Esophagus (tissue), 2 donors: Measurements from ENCODE around the gene SMURF1. TPM values are rescaled to one million over a fixed set of nuclear protein-coding genes. Genes with fewer than 3 reads are reported as not detected.
A peak's percentile ranks its signal among the peaks of the same experiment; 100 is the strongest.

Source experiments
- H3K27ac ChIP-seq, 2 donors: one replicate each; pipeline ENCODE4 v1.5.1; 2013; ENCODE audit warnings: low read depth in 2 of 2, mild to moderate bottlenecking in 2 of 2, inconsistent platforms in 1 of 2, low read length in 1 of 2, moderate library complexity in 1 of 2
- H3K27me3 ChIP-seq, 2 donors: one replicate each; pipeline ENCODE4 v1.6.1; 2013; ENCODE audit warnings: low read length in 2 of 2, control low read depth in 1 of 2, mild to moderate bottlenecking in 1 of 2; ENCODE audit not compliant: insufficient read depth in 2 of 2, control insufficient read depth in 1 of 2
- H3K36me3 ChIP-seq, 2 donors: one replicate each; pipeline ENCODE4 v1.6.1; 2013; ENCODE audit warnings: low read length in 1 of 2; ENCODE audit not compliant: control insufficient read depth in 2 of 2, insufficient read depth in 2 of 2
- H3K4me1 ChIP-seq, 2 donors: one replicate each; pipeline ENCODE4 v1.6.1; 2013; ENCODE audit warnings: low read length in 1 of 2; ENCODE audit not compliant: control insufficient read depth in 2 of 2, insufficient read depth in 2 of 2
- H3K4me3 ChIP-seq, 2 donors: one replicate each; pipeline ENCODE4 v1.5.1; 2013; ENCODE audit warnings: low read length in 2 of 2, mild to moderate bottlenecking in 2 of 2, low read depth in 1 of 2, moderate library complexity in 1 of 2
- H3K9me3 ChIP-seq, 2 donors: one replicate each; pipeline ENCODE4 v1.6.1; 2013; ENCODE audit warnings: mild to moderate bottlenecking in 2 of 2, low read depth in 1 of 2, low read length in 1 of 2, moderate library complexity in 1 of 2; ENCODE audit not compliant: control insufficient read depth in 2 of 2, insufficient read depth in 1 of 2
- WGBS, 2 donors: extraction: QIAGEN DNeasy Blood & Tissue Kit; methylation state at CpG; one replicate each; pipeline ENCODE4 v1.1.7; 2013; 5-methylcytosine and 5-hydroxymethylcytosine counted together
- polyA plus RNA-seq, 2 donors: library from polyadenylated mRNA; stranded (reverse); fragments of 200-250 nt; gene quantifications; one replicate each; pipeline ENCODE4 v1.2.3, GENCODE V29; 2013
- donor health status: healthy with polysubstance abuse.
- donor health status: Bipolar disorder and iron deficiency.

SMURF1 gene
- polyA plus RNA-seq, 2 donors, result 11.7 to 12.9 TPM

- no peaks in the 10 kb centered on the region for H3K9me3 ChIP-seq
- H3K27ac ChIP-seq, result peak overlapping the region; percentile 75 to 84
- H3K36me3 ChIP-seq, result no peaks in the 10 kb centered on the region
- 55 to 62% methylated on average over 4 of the region's 4 CpGs for WGBS, 2 donors
- no peaks in the 10 kb centered on the region for H3K27me3 ChIP-seq
- H3K4me1 ChIP-seq, result peaks cover 2 to 13% of the 10 kb centered on the region in 2 donors
- no peak overlapping the region for H3K4me3 ChIP-seq
These were observed 19.7 kb downstream of the SMURF1 start for GRCh38 chr7:99124236-99124635.

GRCh38 chr7:99123571-99124033 is 20.3 kb downstream of the SMURF1 start:
- H3K4me1 ChIP-seq, result peaks cover 2 to 13% of the 10 kb centered on the region in 2 donors
- 10 to 30% methylated on average over 1 of the region's 1 CpG for WGBS, 2 donors
- no peak overlapping the region for H3K4me3 ChIP-seq
- H3K27me3 ChIP-seq, result no peaks in the 10 kb centered on the region
- H3K9me3 ChIP-seq, result no peaks in the 10 kb centered on the region
- H3K27ac ChIP-seq, result peak overlapping the region; percentile 75 to 84
- no peaks in the 10 kb centered on the region for H3K36me3 ChIP-seq

GRCh38 chr7:99122762-99123161 is 21.1 kb downstream of the SMURF1 start:
- Histone ChIP-seq H3K27ac (peak overlapping the region in 1 of 2 donors; percentile 34), H3K27me3 (no peaks in the 10 kb centered on the region), H3K4me1 (peaks cover 2 to 13% of the 10 kb centered on the region in 2 donors), H3K36me3 (no peaks in the 10 kb centered on the region), H3K4me3 (no peak overlapping the region), H3K9me3 (no peaks in the 10 kb centered on the region)
- WGBS, 2 donors, result 68 to 73% methylated on average over 6 of the region's 6 CpGs

GRCh38 chr7:99121496-99122021 is 22.3 kb downstream of the SMURF1 start:
- H3K4me3 ChIP-seq, result no peak overlapping the region
- WGBS, 2 donors, result 70 to 76% methylated on average over 13 of the region's 13 CpGs
- no peaks in the 10 kb centered on the region for H3K36me3 ChIP-seq
- no peaks in the 10 kb centered on the region for H3K27me3 ChIP-seq
- peak overlapping the region; percentile 73 for H3K27ac ChIP-seq
- peaks cover 2 to 10% of the 10 kb centered on the region in 2 donors for H3K4me1 ChIP-seq
- H3K9me3 ChIP-seq, result no peaks in the 10 kb centered on the region

GRCh38 chr7:99120916-99121315 is 23.0 kb downstream of the SMURF1 start:
- Histone ChIP-seq H3K36me3 (no peaks in the 10 kb centered on the region), H3K4me3 (no peak overlapping the region), H3K27me3 (no peaks in the 10 kb centered on the region), H3K4me1 (peaks cover 2 to 10% of the 10 kb centered on the region in 2 donors), H3K27ac (no peak overlapping the region), H3K9me3 (no peaks in the 10 kb centered on the region)
- WGBS, 2 donors, result 53 to 64% methylated on average over 2 of the region's 2 CpGs

GRCh38 chr7:99120501-99120900 is 23.4 kb downstream of the SMURF1 start:
- Histone ChIP-seq H3K36me3 (no peaks in the 10 kb centered on the region), H3K4me3 (no peak overlapping the region), H3K27me3 (no peaks in the 10 kb centered on the region), H3K27ac (peak overlapping the region in 1 of 2 donors; percentile 29), H3K4me1 (peaks cover 2 to 6% of the 10 kb centered on the region in 2 donors), H3K9me3 (no peaks in the 10 kb centered on the region)
- WGBS, 2 donors, result 48 to 51% methylated on average over 2 of the region's 2 CpGs

GRCh38 chr7:99118077-99118476 is 25.8 kb downstream of the SMURF1 start:
- Histone ChIP-seq H3K4me1 (peaks cover 0 to 2% of the 10 kb centered on the region in 2 donors), H3K36me3 (no peaks in the 10 kb centered on the region), H3K27me3 (no peaks in the 10 kb centered on the region), H3K4me3 (no peak overlapping the region), H3K9me3 (no peaks in the 10 kb centered on the region), H3K27ac (no peak overlapping the region)
- WGBS, 2 donors, result 69 to 76% methylated on average over 2 of the region's 2 CpGs

- 80 to 83% methylated on average over 1 of the region's 1 CpG for WGBS, 2 donors
- H3K36me3 ChIP-seq, result no peaks in the 10 kb centered on the region
- no peak overlapping the region for H3K27ac ChIP-seq
- no peaks in the 10 kb centered on the region for H3K27me3 ChIP-seq
- no peak overlapping the region for H3K4me3 ChIP-seq
- H3K9me3 ChIP-seq, result no peaks in the 10 kb centered on the region
- H3K4me1 ChIP-seq, result peaks cover 0 to 5% of the 10 kb centered on the region in 2 donors
These were observed 27.8 kb downstream of the SMURF1 start for GRCh38 chr7:99116144-99116543.

GRCh38 chr7:99115379-99115778 is 28.5 kb downstream of the SMURF1 start:
- H3K4me3 ChIP-seq, result no peak overlapping the region
- H3K9me3 ChIP-seq, result no peaks in the 10 kb centered on the region
- no peaks in the 10 kb centered on the region for H3K27me3 ChIP-seq
- no peaks in the 10 kb centered on the region for H3K36me3 ChIP-seq
- H3K27ac ChIP-seq, result no peak overlapping the region
- H3K4me1 ChIP-seq, result peaks cover 0 to 5% of the 10 kb centered on the region in 2 donors
- WGBS, 2 donors, result 84 to 85% methylated on average over 1 of the region's 1 CpG

- no peak overlapping the region for H3K4me3 ChIP-seq
- no peak overlapping the region for H3K27ac ChIP-seq
- WGBS, 2 donors, result 89% methylated on average over 1 of the region's 1 CpG
These were observed 30.9 kb downstream of the SMURF1 start for GRCh38 chr7:99112979-99113378.

More at GRCh38 chr7:99112979-99113378, 30.9 kb downstream of the SMURF1 start:
- H3K27me3 ChIP-seq, result no peaks in the 10 kb centered on the region
- peaks cover 5 to 8% of the 10 kb centered on the region in 2 donors for H3K4me1 ChIP-seq
- H3K36me3 ChIP-seq, result no peaks in the 10 kb centered on the region
- no peaks in the 10 kb centered on the region for H3K9me3 ChIP-seq
